ENCODE measurements around the gene STK24. TPM values are rescaled to one million over a fixed set of nuclear protein-coding genes. Genes with fewer than 3 reads are reported as not detected.

Gene STK24
- total and polyA plus RNA-seq, 5 donors: 44.9 to 66.9 (median 62.2) TPM

- no peak for ATAC-seq
- Histone ChIP-seq H3K27me3 (ENCODE audit: control insufficient read depth, insufficient read depth) (no peaks in the 10 kb centered on the region), H3K4me1 (ENCODE audit: control insufficient read depth, insufficient read depth, low read length) (peaks cover 7% of the 10 kb centered on the region), H3K27ac (ENCODE audit: low read length) (no peak overlapping the region), H3K4me3 (ENCODE audit: low read length) (no peak overlapping the region), H3K9me3 (ENCODE audit: control insufficient read depth, low read length) (no peaks in the 10 kb centered on the region)
- DNase-seq: peak in 2 of 3 donors; percentile 58 to 88
- WGBS: 64% methylated on average over 28 of the region's 28 CpGs
- intact Hi-C loops (cut with DNase I): loop anchor here (5.0 to 10.0 kb wide), 6 partner anchors 63 to 397 kb away; partner anchors contain the start of gene STK24 (in 1 of the 4)
Measured at GRCh38 chr13:98447881-98448641, 128.8 kb downstream of the STK24 start.

- no peak for ATAC-seq
- WGBS: 97% methylated on average over 5 of the region's 5 CpGs
- no peaks in the 10 kb centered on the region for H3K27me3 ChIP-seq (ENCODE audit: control insufficient read depth, insufficient read depth)
- H3K4me1 ChIP-seq (ENCODE audit: control insufficient read depth, insufficient read depth, low read length): peaks cover 7% of the 10 kb centered on the region
- no peak overlapping the region for H3K27ac ChIP-seq (ENCODE audit: low read length)
- DNase-seq: no peak
- no peak overlapping the region for H3K4me3 ChIP-seq (ENCODE audit: low read length)
- intact Hi-C loops (cut with DNase I): loop anchor here (5.0 to 10.0 kb wide), 6 partner anchors 62 to 398 kb away; partner anchors contain the start of gene STK24 (in 1 of the 4)
- H3K9me3 ChIP-seq (ENCODE audit: control insufficient read depth, low read length): no peaks in the 10 kb centered on the region
Measured at GRCh38 chr13:98447130-98447529, 129.8 kb downstream of the STK24 start.

- peak in 1 of 3 donors; percentile 62 for DNase-seq
- WGBS: 89% methylated on average over 11 of the region's 11 CpGs
- H3K4me1 ChIP-seq (ENCODE audit: control insufficient read depth, insufficient read depth, low read length): peaks cover 5% of the 10 kb centered on the region
Measured at GRCh38 chr13:98446234-98446621, 130.7 kb downstream of the STK24 start.

GRCh38 chr13:98445340-98446233 is 131.3 kb downstream of the STK24 start:
- H3K4me1 ChIP-seq (ENCODE audit: control insufficient read depth, insufficient read depth, low read length): peaks cover 3% of the 10 kb centered on the region
- H3K4me3 ChIP-seq (ENCODE audit: low read length): no peak overlapping the region
- H3K9me3 ChIP-seq (ENCODE audit: control insufficient read depth, low read length): no peaks in the 10 kb centered on the region
- H3K27me3 ChIP-seq (ENCODE audit: control insufficient read depth, insufficient read depth): no peaks in the 10 kb centered on the region
- ATAC-seq: peak; percentile 81 to 85
- 21% methylated on average over 18 of the region's 18 CpGs for WGBS
- intact Hi-C loops (cut with DNase I): loop anchor here (5.0 to 10.0 kb wide), 6 partner anchors 61 to 399 kb away; partner anchors contain the start of gene STK24 (in 1 of the 4)
- DNase-seq: peak; percentile 64 to 90 (median 87)
- H3K27ac ChIP-seq (ENCODE audit: low read length): no peak overlapping the region

More at GRCh38 chr13:98446234-98446621, 130.7 kb downstream of the STK24 start:
- Histone ChIP-seq H3K27ac (ENCODE audit: low read length) (no peak overlapping the region), H3K4me3 (ENCODE audit: low read length) (no peak overlapping the region), H3K27me3 (ENCODE audit: control insufficient read depth, insufficient read depth) (no peaks in the 10 kb centered on the region), H3K9me3 (ENCODE audit: control insufficient read depth, low read length) (no peaks in the 10 kb centered on the region)
- no peak for ATAC-seq
- intact Hi-C loops (cut with DNase I): loop anchor here (5.0 to 10.0 kb wide), 6 partner anchors 61 to 399 kb away; partner anchors contain the start of gene STK24 (in 1 of the 4)

GRCh38 chr13:98444381-98444780 is 132.5 kb downstream of the STK24 start:
- intact Hi-C loops (cut with DNase I): loop anchor here in 2 of 4 donors (5.0 to 10.0 kb wide), 3 partner anchors 60 to 400 kb away; no protein-coding TSS in a partner anchor
- WGBS: 93% methylated on average over 16 of the region's 16 CpGs
- Histone ChIP-seq H3K4me1 (ENCODE audit: control insufficient read depth, insufficient read depth, low read length) (no peaks in the 10 kb centered on the region), H3K4me3 (ENCODE audit: low read length) (no peak overlapping the region), H3K9me3 (ENCODE audit: control insufficient read depth, low read length) (no peaks in the 10 kb centered on the region), H3K27me3 (ENCODE audit: control insufficient read depth, insufficient read depth) (no peaks in the 10 kb centered on the region), H3K27ac (ENCODE audit: low read length) (no peak overlapping the region)
- peak in 1 of 3 donors; percentile 59 for DNase-seq
- no peak for ATAC-seq

GRCh38 chr13:98443800-98444325 is 133.0 kb downstream of the STK24 start:
- Histone ChIP-seq H3K4me1 (ENCODE audit: control insufficient read depth, insufficient read depth, low read length) (no peaks in the 10 kb centered on the region), H3K9me3 (ENCODE audit: control insufficient read depth, low read length) (no peaks in the 10 kb centered on the region), H3K27ac (ENCODE audit: low read length) (no peak overlapping the region), H3K27me3 (ENCODE audit: control insufficient read depth, insufficient read depth) (no peaks in the 10 kb centered on the region), H3K4me3 (ENCODE audit: low read length) (no peak overlapping the region)
- intact Hi-C loops (cut with DNase I): loop anchor here in 2 of 4 donors (5.0 to 10.0 kb wide), 3 partner anchors 59 to 401 kb away; no protein-coding TSS in a partner anchor
- DNase-seq (peak in 1 of 3 donors; percentile 42), ATAC-seq (no peak)
- 82% methylated on average over 21 of the region's 21 CpGs for WGBS

DNA sequence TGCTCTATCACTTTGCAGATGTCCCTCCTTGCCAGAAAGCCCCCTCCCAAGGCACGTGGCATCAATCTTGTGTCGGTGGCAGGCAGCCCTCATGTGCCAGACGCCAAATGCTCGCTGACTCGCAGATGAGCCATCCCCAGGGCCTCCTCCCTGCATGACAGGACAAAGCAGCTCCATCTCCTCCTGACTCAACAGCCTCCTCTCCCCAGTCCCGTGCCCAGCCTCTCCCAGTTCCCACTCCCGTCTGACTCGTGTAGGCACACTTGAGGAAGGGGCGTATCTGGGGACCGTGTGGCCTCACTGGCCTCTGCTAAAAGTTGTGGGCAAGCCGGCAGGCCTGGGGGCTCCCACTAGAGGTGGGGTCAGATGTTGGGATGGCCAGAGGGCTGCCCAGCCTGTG is 133.6 kb downstream of the STK24 start:
- H3K27ac ChIP-seq (ENCODE audit: low read length): no peak overlapping the region
- ATAC-seq: no peak
- DNase-seq: no peak
- H3K27me3 ChIP-seq (ENCODE audit: control insufficient read depth, insufficient read depth): no peaks in the 10 kb centered on the region
- H3K9me3 ChIP-seq (ENCODE audit: control insufficient read depth, low read length): no peaks in the 10 kb centered on the region
- 76% methylated on average over 11 of the region's 11 CpGs for WGBS
- no peaks in the 10 kb centered on the region for H3K4me1 ChIP-seq (ENCODE audit: control insufficient read depth, insufficient read depth, low read length)
- intact Hi-C loops (cut with DNase I): loop anchor here in 2 of 4 donors (5.0 to 10.0 kb wide), 3 partner anchors 59 to 401 kb away; no protein-coding TSS in a partner anchor
- no peak overlapping the region for H3K4me3 ChIP-seq (ENCODE audit: low read length)

GRCh38 chr13:98442391-98443230 is 134.3 kb downstream of the STK24 start:
- Histone ChIP-seq H3K4me1 (ENCODE audit: control insufficient read depth, insufficient read depth, low read length) (no peaks in the 10 kb centered on the region), H3K4me3 (ENCODE audit: low read length) (no peak overlapping the region), H3K27me3 (ENCODE audit: control insufficient read depth, insufficient read depth) (no peaks in the 10 kb centered on the region), H3K27ac (ENCODE audit: low read length) (no peak overlapping the region), H3K9me3 (ENCODE audit: control insufficient read depth, low read length) (no peaks in the 10 kb centered on the region)
- intact Hi-C loops (cut with DNase I): loop anchor here in 2 of 4 donors (5.0 to 10.0 kb wide), 3 partner anchors 58 to 402 kb away; no protein-coding TSS in a partner anchor
- ATAC-seq (no peak), DNase-seq (no peak)
- WGBS: 82% methylated on average over 27 of the region's 27 CpGs

DNA sequence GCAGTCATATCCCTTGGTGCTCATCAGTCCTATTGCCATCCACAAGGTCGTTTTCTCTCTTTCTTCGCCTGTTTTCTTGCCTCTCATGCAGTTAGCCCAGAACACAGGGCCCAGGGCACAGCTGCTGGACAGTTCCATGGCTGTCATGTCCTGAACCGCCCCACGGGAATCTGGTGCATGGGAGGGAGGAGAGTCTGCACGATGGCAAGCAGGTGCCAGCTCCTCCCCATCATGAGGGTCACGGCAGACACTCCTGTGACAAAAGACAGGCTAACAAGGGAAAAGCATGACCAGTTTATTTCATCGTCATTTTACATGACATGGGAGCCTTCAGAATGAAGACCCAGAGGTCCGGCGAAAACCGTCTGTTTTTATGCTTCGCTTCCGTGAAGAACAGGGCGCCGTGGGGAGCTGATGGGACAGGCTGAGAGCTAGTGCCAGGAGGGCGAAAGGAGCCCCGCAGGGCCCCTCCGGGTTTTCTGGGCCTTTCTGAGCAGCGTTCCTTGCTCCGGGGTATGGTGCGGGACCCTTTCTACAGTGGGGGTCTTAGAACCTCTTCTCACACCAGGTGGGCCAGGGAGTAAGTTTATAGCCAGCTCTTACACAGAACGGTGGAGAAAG is 135.7 kb downstream of the STK24 start:
- no peaks in the 10 kb centered on the region for H3K9me3 ChIP-seq (ENCODE audit: control insufficient read depth, low read length)
- ATAC-seq: no peak
- no peaks in the 10 kb centered on the region for H3K4me1 ChIP-seq (ENCODE audit: control insufficient read depth, insufficient read depth, low read length)
- WGBS: 87% methylated on average over 21 of the region's 21 CpGs
- no peak overlapping the region for H3K4me3 ChIP-seq (ENCODE audit: low read length)
- intact Hi-C loops (cut with DNase I): loop anchor here in 2 of 4 donors (5.0 to 10.0 kb wide), 3 partner anchors 56 to 404 kb away; no protein-coding TSS in a partner anchor
- H3K27ac ChIP-seq (ENCODE audit: low read length): no peak overlapping the region
- no peaks in the 10 kb centered on the region for H3K27me3 ChIP-seq (ENCODE audit: control insufficient read depth, insufficient read depth)
- DNase-seq: no peak
